Small intestine (tissue), 7 donors: Measurements from ENCODE around the gene PRKACG. TPM values are rescaled to one million over a fixed set of nuclear protein-coding genes. Genes with fewer than 3 reads are reported as not detected.

Source experiments
- DNase-seq, 2 donors: peaks; one replicate each; pipeline versions ENCODE4 v3.0.0 to v3.0.0-alpha.2; 2013
- FAIRE-seq: peaks from 2 replicates; lab custom pipeline; 2012; peaks lifted over from hg19 to GRCh38; lab: Jason Lieb, UNC
- H3K27ac ChIP-seq, 3 donors: one replicate each; pipeline ENCODE4 v1.5.1; 2013; ENCODE audit warnings: low read length in 2 of 3, mild to moderate bottlenecking in 2 of 3, control low read depth in 1 of 3, inconsistent platforms in 1 of 3, low read depth in 1 of 3, moderate library complexity in 1 of 3
- H3K27me3 ChIP-seq, 3 donors: one replicate each; pipeline ENCODE4 v1.6.1; 2013; ENCODE audit warnings: low read length in 3 of 3, inconsistent platforms in 1 of 3; ENCODE audit not compliant: control insufficient read depth in 3 of 3, insufficient read depth in 3 of 3
- H3K36me3 ChIP-seq, 3 donors: one replicate each; pipeline ENCODE4 v1.6.1; 2013; ENCODE audit warnings: low read length in 3 of 3, inconsistent platforms in 1 of 3, low read depth in 1 of 3, mild to moderate bottlenecking in 1 of 3, moderate library complexity in 1 of 3; ENCODE audit not compliant: control insufficient read depth in 3 of 3, insufficient read depth in 2 of 3
- H3K4me1 ChIP-seq, 3 donors: one replicate each; pipeline ENCODE4 v1.6.1; 2013; ENCODE audit warnings: low read length in 2 of 3, inconsistent platforms in 1 of 3, low read depth in 1 of 3, mild to moderate bottlenecking in 1 of 3, moderate library complexity in 1 of 3; ENCODE audit not compliant: control insufficient read depth in 3 of 3, insufficient read depth in 2 of 3
- H3K4me3 ChIP-seq, 3 donors: one replicate each; pipeline ENCODE4 v1.5.1; 2013; ENCODE audit warnings: low read length in 3 of 3, control low read depth in 1 of 3, inconsistent platforms in 1 of 3, low read depth in 1 of 3, mild to moderate bottlenecking in 1 of 3, moderate library complexity in 1 of 3
- H3K9me3 ChIP-seq, 2 donors: one replicate each; pipeline ENCODE4 v1.6.1; 2013; ENCODE audit warnings: low read depth in 1 of 2, low read length in 1 of 2; ENCODE audit not compliant: control insufficient read depth in 2 of 2, insufficient read depth in 1 of 2
- WGBS, 3 donors: extraction: QIAGEN DNeasy Blood & Tissue Kit; methylation state at CpG; one replicate each; pipeline ENCODE4 v1.1.7; 2013; 5-methylcytosine and 5-hydroxymethylcytosine counted together
- polyA plus RNA-seq, 4 donors: library from polyadenylated mRNA; stranded (reverse) in 3 of 4; unstranded in 1 of 4; fragments of 200-250 nt in 3 of 4; fragments of 120-200 nt in 1 of 4; gene quantifications; one replicate each; pipeline versions ENCODE4 v1.2.1 to v1.2.3, GENCODE V29; 2013
- donor health status: healthy with polysubstance abuse.
- donor health status: control.
- donor health status: control.
- donor health status: Bipolar disorder and iron deficiency.
- donor health status: healthy.

Gene PRKACG
- polyA plus RNA-seq, 4 donors, result 0.03 TPM; not detected in 3

- H3K4me3 ChIP-seq, result no peak overlapping the region
- H3K9me3 ChIP-seq, result no peaks in the 10 kb centered on the region
- H3K4me1 ChIP-seq, result peaks cover 0 to 3% (median 2%) of the 10 kb centered on the region in 3 donors
- DNase-seq (no peak), FAIRE-seq (no peak)
- H3K27me3 ChIP-seq, result no peaks in the 10 kb centered on the region
- H3K36me3 ChIP-seq, result peaks cover 0 to under 1% (median 0%) of the 10 kb centered on the region in 3 donors
- WGBS, 3 donors, result 76 to 77% (median 77%) methylated on average over 5 of the region's 5 CpGs
- H3K27ac ChIP-seq, result no peak overlapping the region
Measured at GRCh38 chr9:69018737-69019136, 4.8 kb upstream of the PRKACG start.

DNA sequence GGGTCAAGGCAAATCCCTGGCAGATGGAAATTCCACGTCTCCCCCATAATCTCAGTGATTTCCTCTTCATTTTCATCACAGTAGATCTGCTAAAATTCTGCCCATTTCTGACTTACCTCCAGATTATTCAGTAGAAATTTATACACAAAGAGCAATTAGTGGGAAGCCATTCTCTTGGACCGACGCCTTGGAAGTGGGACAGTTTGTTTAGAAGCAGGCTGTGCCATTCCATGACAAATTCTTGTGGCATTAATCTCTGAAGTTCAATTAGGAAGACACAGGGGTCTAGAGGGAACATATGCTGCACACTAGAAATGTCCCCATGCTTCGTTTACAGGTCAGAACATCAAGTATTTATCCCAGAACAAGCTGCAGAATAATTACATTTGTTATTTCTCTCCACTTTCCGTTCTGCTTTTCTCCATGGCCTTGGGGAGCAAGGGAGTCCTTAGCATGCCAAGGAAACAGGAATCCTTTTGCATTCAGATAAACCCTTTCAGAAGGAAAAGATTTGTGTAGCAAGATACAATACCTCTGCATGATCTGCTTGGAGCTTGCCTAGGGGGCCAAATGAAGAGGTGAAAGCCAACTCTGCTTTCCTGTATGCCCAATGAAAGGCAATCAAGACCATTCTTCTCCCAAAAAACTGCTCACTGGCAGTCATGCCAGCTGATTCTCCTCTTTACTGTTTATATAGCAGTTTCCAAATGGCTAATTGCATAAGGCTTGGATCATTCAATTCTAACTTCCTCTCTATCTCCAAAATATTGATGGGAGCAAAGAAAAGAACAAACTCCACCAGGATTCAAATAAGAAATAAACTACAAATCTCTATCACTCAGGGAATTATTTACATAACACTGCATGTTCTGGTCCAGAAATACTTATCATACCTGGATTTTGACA is 2.5 kb upstream of the PRKACG start:
- no peaks in the 10 kb centered on the region for H3K27me3 ChIP-seq
- 67 to 93% (median 83%) methylated on average over 5 of the region's 5 CpGs for WGBS, 3 donors
- FAIRE-seq (no peak), DNase-seq (no peak)
- peaks cover 0 to 9% (median 0%) of the 10 kb centered on the region in 3 donors for H3K36me3 ChIP-seq
- no peak overlapping the region for H3K27ac ChIP-seq
- peaks cover 0 to 2% (median 0%) of the 10 kb centered on the region in 3 donors for H3K4me1 ChIP-seq
- peaks cover 0 to 5% of the 10 kb centered on the region in 2 donors for H3K9me3 ChIP-seq
- H3K4me3 ChIP-seq, result no peak overlapping the region

- Histone ChIP-seq H3K36me3 (peaks cover 0 to 12% (median 3%) of the 10 kb centered on the region in 3 donors), H3K4me3 (no peak overlapping the region), H3K27me3 (no peaks in the 10 kb centered on the region), H3K27ac (no peak overlapping the region), H3K9me3 (peaks cover 0 to 5% of the 10 kb centered on the region in 2 donors), H3K4me1 (no peaks in the 10 kb centered on the region)
- FAIRE-seq (no peak), DNase-seq (no peak)
- 95 to 97% (median 95%) methylated on average over 26 of the region's 26 CpGs for WGBS, 3 donors
Measured at GRCh38 chr9:69013382-69013727, 558 bp downstream of the PRKACG start.

GRCh38 chr9:69012696-69013381 is 1.1 kb downstream of the PRKACG start:
- Histone ChIP-seq H3K27me3 (no peaks in the 10 kb centered on the region), H3K4me1 (no peaks in the 10 kb centered on the region), H3K9me3 (peaks cover 0 to 5% of the 10 kb centered on the region in 2 donors), H3K4me3 (no peak overlapping the region), H3K27ac (no peak overlapping the region), H3K36me3 (peaks cover 0 to 12% (median 8%) of the 10 kb centered on the region in 3 donors)
- WGBS, 3 donors, result 69 to 84% (median 69%) methylated on average over 18 of the region's 18 CpGs
- FAIRE-seq, result no peak
- DNase-seq, result no peak

DNA sequence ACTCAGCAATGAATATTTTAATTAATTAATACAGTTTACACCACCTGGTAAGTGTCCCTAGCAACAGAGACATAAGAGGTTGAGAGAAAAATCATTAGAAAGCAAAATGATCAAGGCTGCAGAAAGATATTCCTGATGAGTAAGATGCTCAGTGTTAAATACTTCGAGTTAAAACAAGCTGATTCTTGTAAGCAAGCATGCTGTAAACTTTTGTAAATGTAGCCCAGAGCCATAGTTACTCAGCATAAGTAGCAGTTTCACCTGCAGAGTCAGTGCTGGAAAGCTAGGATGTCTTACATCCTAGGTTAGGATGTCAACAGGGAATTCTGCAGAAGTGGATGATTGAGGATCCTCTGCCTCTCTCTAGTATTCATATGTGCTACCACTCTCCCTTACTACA is 4.2 kb downstream of the PRKACG start:
- Histone ChIP-seq H3K4me3 (no peak overlapping the region), H3K4me1 (no peaks in the 10 kb centered on the region), H3K36me3 (peaks cover 0 to 29% (median 11%) of the 10 kb centered on the region in 3 donors), H3K9me3 (peaks cover 0 to 5% of the 10 kb centered on the region in 2 donors), H3K27ac (no peak overlapping the region), H3K27me3 (no peaks in the 10 kb centered on the region)
- FAIRE-seq, result no peak
- no peak for DNase-seq
- WGBS, 3 donors, result 71 to 86% (median 79%) methylated on average over 1 of the region's 1 CpG

GRCh38 chr9:69004836-69005235 is 9.1 kb downstream of the PRKACG start:
- FAIRE-seq, result no peak
- DNase-seq, result no peak
- Histone ChIP-seq H3K27ac (no peak overlapping the region), H3K4me3 (no peak overlapping the region), H3K27me3 (no peaks in the 10 kb centered on the region), H3K4me1 (no peaks in the 10 kb centered on the region), H3K9me3 (no peaks in the 10 kb centered on the region), H3K36me3 (peaks cover 0 to 41% (median 10%) of the 10 kb centered on the region in 3 donors)
- whole genome bisulfite sequencing, 3 donors, result 58 to 71% (median 69%) methylated on average over 2 of the region's 2 CpGs

GRCh38 chr9:69003051-69003450 is 10.9 kb downstream of the PRKACG start:
- DNase-seq (no peak), FAIRE-seq (no peak)
- H3K9me3 ChIP-seq, result no peaks in the 10 kb centered on the region
- no peaks in the 10 kb centered on the region for H3K4me1 ChIP-seq
- no peak overlapping the region for H3K4me3 ChIP-seq
- 77 to 81% (median 81%) methylated on average over 8 of the region's 8 CpGs for WGBS, 3 donors
- H3K27me3 ChIP-seq, result no peaks in the 10 kb centered on the region
- H3K36me3 ChIP-seq, result peaks cover 0 to 43% (median 6%) of the 10 kb centered on the region in 3 donors
- no peak overlapping the region for H3K27ac ChIP-seq

- no peaks in the 10 kb centered on the region for H3K4me1 ChIP-seq
- no peaks in the 10 kb centered on the region for H3K27me3 ChIP-seq
- 64 to 73% (median 67%) methylated on average over 8 of the region's 8 CpGs for WGBS, 3 donors
- DNase-seq (no peak), FAIRE-seq (no peak)
- H3K4me3 ChIP-seq, result no peak overlapping the region
- no peaks in the 10 kb centered on the region for H3K9me3 ChIP-seq
- no peak overlapping the region for H3K27ac ChIP-seq
- H3K36me3 ChIP-seq, result peaks cover 0 to 39% (median 0%) of the 10 kb centered on the region in 3 donors
Measured at GRCh38 chr9:69001921-69002320, 12.0 kb downstream of the PRKACG start.
